Erythroblast (primary cell): ENCODE measurements around the gene MAPK4.

ENCODE experiments used
- GATA1 ChIP-seq: IDR thresholded peaks from 2 replicates; pipeline ENCODE4 v1.6.1; 2011; ENCODE audit warnings: low read depth, mild to moderate bottlenecking, control low read depth, low read length, moderate library complexity
- POLR2A ChIP-seq: IDR thresholded peaks from 2 replicates; pipeline ENCODE4 v1.6.1; 2011; ENCODE audit warnings: mild to moderate bottlenecking, low read length

GRCh38 chr18:50695431-50696176 is 135.7 kb downstream of the MAPK4 start:
- TF ChIP-seq POLR2A (no peak), GATA1 (no peak)
